Right ventricle myocardium superior (tissue), 1 donor: ENCODE results near the gene NOP9. TPM values are rescaled to one million over a fixed set of nuclear protein-coding genes. Genes with fewer than 3 reads are reported as not detected.
A peak's percentile ranks its signal among the peaks of the same experiment; 100 is the strongest.
"Not testable (repeated sequence)": the region's sequence is repeated elsewhere in the genome, so short reads cannot be mapped to it uniquely, and the experiment has no call there.

ENCODE experiments used
- ATAC-seq: fragments of 200-7000 bp; cut with Tn5 transposase; one replicate; pipeline ENCODE4 v1.9.1; 2020; ENCODE audit warnings: mild to moderate bottlenecking; ENCODE audit not compliant: poor library complexity
- DNase-seq: peaks from one replicate; pipeline ENCODE4 v3.0.0-alpha.2; 2020
- intact Hi-C: fragments of 100-400 bp; cut with DNase I; formaldehyde crosslinking; loops from one replicate; pipeline ENCODE4 v1.11.2; 2022
- total RNA-seq: library from RNA; stranded (reverse); fragmentation: NEBNext Ultra II Directional; extraction: Animal tissue kit (Norgen Biotek cat#: 25700); gene quantifications from one replicate; pipeline ENCODE4 v1.2.1, GENCODE V29; 2021
- donor health status: DM: no; HTN: yes; CAD: no; lungs with severe emphysema.

NOP9 gene
- total RNA-seq, 1 donor from 2014 or later = 23.4 TPM

- intact Hi-C loops = no loop called here
- ATAC-seq (no peak), DNase-seq (no peak)
Observed at GRCh38 chr14:24315243-24315806, 15.7 kb downstream of the NOP9 start.

DNA sequence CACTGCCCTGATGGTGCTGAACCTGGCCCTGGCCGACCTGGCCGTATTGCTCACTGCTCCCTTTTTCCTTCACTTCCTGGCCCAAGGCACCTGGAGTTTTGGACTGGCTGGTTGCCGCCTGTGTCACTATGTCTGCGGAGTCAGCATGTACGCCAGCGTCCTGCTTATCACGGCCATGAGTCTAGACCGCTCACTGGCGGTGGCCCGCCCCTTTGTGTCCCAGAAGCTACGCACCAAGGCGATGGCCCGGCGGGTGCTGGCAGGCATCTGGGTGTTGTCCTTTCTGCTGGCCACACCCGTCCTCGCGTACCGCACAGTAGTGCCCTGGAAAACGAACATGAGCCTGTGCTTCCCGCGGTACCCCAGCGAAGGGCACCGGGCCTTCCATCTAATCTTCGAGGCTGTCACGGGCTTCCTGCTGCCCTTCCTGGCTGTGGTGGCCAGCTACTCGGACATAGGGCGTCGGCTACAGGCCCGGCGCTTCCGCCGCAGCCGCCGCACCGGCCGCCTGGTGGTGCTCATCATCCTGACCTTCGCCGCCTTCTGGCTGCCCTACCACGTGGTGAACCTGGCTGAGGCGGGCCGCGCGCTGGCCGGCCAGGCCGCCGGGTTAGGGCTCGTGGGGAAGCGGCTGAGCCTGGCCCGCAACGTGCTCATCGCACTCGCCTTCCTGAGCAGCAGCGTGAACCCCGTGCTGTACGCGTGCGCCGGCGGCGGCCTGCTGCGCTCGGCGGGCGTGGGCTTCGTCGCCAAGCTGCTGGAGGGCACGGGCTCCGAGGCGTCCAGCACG lies 16.4 kb downstream of the NOP9 start:
- ATAC-seq (peak; percentile 45), DNase-seq (peak; percentile 72)
- intact Hi-C loops = no loop called here

DNA sequence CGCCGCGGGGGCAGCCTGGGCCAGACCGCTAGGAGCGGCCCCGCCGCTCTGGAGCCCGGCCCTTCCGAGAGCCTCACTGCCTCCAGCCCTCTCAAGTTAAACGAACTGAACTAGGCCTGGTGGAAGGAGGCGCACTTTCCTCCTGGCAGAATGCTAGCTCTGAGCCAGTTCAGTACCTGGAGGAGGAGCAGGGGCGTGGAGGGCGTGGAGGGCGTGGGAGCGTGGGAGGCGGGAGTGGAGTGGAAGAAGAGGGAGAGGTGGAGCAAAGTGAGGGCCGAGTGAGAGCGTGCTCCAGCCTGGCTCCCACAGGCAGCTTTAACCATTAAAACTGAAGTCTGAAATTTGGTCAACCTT lies 16.9 kb downstream of the NOP9 start:
- no peak for DNase-seq

DNA sequence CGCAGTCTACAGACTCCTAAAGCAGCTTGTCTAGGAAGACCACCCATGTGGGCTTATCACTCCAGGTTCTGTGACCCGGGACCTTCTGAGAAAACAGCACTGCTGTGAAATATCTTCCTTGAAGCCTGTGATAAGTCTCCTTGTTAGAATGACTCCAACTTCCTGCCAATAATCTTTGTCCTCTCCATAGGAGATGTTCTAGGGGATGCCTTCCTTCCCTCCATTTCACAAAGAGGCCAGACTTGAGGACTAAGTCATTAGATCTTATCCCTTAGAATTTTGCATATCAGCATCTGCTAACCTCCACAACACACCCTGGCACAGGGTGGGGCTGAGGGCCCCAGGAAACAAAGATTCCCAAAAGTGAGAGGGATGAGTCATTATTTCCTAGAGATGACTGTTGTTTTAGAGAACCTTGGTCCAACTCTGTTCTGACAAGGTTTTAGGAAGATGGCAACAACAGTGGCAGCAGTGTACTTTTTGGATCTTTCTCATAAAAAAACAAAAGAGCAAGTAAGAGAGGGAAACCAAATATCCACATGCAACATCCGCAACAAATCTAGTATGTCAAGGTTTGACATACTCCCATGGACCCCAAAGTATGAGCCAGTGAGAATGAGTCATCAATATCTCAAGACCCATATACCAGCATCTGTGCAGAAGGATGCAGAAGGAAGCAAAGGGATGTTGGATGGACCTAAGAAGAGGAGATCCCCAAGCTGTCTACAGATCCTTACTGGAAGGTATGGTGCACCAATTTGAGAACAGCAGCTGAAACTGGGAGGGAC lies 17.7 kb downstream of the NOP9 start:
- ATAC-seq = no peak

More for the DNA sequence above, 16.9 kb downstream of the NOP9 start:
- intact Hi-C loops = no loop called here
- ATAC-seq = no peak

GRCh38 chr14:24321212-24321975 lies 21.7 kb downstream of the NOP9 start:
- intact Hi-C loops = no loop called here
- DNase-seq (no peak), ATAC-seq (no peak)

More for the DNA sequence above, 17.7 kb downstream of the NOP9 start:
- intact Hi-C loops = no loop called here
- no peak for DNase-seq

DNA sequence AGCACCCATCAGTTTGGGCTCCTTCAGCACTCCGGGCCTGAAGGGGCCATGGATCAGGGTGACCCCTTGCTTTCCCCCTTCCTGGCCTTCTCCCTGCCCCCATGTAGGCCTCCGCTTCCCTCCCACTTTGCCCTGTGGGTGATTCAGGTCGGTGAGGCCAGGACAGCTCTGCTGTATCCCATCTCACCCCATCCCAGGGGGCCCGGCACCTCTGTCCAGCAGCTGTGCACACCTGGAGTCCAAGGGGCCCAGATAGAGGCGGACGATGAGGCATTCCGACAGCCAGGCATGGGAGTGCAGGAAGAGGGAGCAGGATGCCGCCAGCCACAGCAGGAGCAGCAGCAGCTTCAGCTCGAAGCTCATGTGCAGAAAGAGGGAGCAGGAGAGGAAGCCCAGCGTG lies 23.0 kb downstream of the NOP9 start:
- intact Hi-C loops = no loop called here
- ATAC-seq (no peak), DNase-seq (no peak)

DNA sequence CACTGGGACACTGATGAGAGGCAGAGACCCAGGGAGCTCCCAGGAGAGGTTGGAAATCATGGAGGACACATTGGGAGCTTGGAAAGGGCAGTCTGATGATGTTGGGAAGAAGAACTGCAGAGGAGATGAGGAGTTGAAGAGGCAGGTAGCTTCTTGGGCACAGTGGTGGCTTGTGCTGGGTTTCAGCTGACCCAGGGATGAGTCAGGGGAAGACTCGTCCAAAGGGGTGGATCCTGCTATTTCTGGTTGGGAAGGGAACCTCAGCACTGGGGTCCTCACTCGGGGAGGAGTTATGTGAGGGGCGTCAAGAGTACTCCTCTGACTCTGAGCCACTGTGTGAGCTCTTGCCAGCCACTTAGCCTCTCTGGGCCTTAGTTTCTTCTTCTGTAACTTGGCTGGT lies 23.7 kb downstream of the NOP9 start:
- DNase-seq (no peak), ATAC-seq (no peak)
- intact Hi-C loops = no loop called here

DNA sequence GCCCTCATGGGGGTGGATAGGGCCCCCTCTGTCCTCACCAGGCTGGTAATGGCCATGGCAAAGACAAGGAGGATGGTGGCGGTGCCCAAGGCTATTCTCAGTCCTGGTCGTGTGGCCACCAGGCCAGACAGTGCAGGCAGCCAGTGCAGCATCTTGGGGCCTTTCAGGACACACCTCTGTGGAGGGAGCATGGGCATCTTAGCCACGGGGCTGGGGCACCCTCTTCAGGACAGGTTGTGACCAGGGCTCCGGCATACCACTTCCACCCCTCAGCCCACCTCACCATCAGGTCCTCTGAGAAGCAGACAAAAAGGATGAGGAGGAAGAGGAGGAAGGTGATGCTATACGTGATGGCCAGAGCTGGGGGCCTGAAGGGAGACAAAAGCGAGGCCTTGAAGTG lies 24.4 kb downstream of the NOP9 start:
- intact Hi-C loops = no loop called here
- DNase-seq (no peak), ATAC-seq (no peak)

DNA sequence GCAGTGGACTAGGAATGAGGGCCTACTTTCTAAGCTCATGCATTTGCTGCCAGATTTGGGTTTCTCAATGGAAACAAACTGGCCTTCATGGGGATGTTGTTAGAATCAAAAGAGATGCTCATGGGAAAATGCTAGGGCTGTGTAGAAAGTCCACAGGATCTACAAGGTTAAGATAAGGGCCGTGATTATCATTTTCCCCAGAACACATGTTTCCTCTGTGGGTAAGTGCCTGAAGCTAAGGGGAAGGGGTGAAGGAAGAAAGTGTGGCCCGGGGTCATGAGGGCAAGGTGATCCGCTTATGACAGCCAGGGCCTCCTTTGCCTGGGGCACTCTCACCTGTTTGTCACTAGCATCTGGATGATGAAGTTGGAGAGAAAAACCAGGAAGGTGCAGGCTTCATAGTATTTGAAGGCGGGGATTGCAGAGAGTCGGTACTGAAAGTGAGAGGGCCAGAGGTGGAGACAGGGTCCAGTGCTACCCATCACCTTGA lies 25.4 kb downstream of the NOP9 start:
- no peak for ATAC-seq
- intact Hi-C loops = no loop called here

GRCh38 chr14:24325963-24326362 lies 26.3 kb downstream of the NOP9 start:
- DNase-seq (no peak), ATAC-seq (no peak)
- intact Hi-C loops = no loop called here

More for the DNA sequence above, 25.4 kb downstream of the NOP9 start:
- DNase-seq = no peak

- ATAC-seq (peak; percentile 12), DNase-seq (no peak)
- intact Hi-C loops = no loop called here
Observed at GRCh38 chr14:24327303-24327702, 27.7 kb downstream of the NOP9 start.

DNA sequence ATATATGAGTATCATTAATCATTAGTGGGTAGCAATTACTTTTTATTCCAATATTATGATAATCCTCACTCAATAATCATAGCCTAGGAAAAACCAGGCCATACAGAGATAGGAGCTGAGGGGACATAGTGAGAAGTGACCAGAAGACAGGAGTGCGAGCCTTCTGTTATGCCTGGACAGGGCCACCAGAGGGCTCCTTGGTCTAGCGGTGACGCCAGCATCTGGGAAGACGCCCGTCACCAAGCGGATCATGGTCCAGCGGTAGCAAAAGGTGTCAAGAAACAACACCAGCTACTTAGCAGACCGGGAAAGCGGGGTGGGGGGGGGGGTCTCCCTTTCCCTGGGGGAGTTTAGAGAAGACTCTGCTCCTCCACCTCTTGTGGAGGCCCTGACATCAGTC lies 28.3 kb downstream of the NOP9 start:
- ATAC-seq, intact Hi-C loops: not testable (repeated sequence)
- peak; percentile 79 for DNase-seq

DNA sequence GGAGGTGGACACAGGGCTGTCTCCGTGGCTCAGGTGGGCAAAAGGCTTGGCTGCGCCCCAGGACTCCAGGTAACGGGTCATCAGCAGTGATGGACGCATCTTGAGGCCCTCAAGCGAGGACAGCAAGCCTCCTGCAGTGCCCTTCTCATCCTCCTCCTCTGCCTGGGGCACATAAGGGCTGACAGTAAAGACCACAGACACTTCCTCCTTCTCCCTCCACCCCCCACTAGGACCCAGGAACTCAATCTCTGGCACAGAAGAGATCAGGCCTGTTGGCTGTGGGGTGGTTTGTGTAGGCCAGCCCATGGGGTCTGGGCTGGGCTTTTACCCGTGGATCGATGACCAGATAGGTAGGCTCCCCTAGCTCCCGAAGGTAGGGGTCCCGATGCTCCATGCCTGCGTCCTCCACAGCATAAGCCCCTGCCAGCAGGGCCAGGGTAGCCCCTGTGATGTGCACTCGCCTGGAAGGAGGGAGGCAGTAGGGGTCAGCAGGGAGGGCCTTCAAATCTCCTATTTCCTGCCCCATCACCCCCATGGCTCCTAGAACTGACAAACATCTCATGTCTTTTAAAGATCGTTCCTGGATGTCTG lies 29.5 kb downstream of the NOP9 start:
- DNase-seq = no peak
- intact Hi-C loops = no loop called here
- no peak for ATAC-seq

- ATAC-seq = peak; percentile 1
- intact Hi-C loops = no loop called here
- peak; percentile 80 for DNase-seq
Observed at GRCh38 chr14:24329736-24330135, 30.1 kb downstream of the NOP9 start.

- intact Hi-C loops = no loop called here
Observed at GRCh38 chr14:24330973-24331674, 31.5 kb downstream of the NOP9 start.

DNA sequence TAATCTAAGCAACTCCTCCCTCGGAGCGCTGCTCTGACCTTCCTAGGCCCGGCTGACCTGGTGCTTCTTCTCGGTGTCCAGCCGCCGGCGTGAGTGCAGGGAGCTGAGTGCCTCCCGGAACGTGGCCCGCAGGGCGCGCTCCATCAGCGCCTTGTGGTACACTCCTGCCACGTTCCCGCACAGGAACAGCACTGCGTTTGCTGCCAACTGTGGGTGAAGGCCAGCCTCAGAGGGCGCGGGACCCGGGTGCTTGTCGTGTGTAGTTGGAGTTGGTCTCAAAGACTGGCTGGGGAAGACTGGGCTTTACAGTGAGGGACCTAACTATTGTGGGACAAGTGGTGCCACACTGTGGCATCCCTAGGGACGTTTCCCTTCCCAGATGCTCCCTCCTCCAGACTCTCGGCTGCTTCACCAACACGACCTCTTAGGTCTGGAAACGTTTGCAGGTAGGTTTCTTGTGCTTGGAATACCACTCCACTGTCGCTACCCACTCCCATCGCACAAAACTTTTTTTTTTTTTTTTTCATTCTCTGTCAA lies 32.1 kb downstream of the NOP9 start:
- intact Hi-C loops = loop anchor here (2.0 kb wide), 1 partner anchor 105 kb away; no protein-coding TSS in a partner anchor
- DNase-seq (no peak), ATAC-seq (no peak)

More at GRCh38 chr14:24330973-24331674, 31.5 kb downstream of the NOP9 start:
- ATAC-seq (no peak), DNase-seq (no peak)

DNA sequence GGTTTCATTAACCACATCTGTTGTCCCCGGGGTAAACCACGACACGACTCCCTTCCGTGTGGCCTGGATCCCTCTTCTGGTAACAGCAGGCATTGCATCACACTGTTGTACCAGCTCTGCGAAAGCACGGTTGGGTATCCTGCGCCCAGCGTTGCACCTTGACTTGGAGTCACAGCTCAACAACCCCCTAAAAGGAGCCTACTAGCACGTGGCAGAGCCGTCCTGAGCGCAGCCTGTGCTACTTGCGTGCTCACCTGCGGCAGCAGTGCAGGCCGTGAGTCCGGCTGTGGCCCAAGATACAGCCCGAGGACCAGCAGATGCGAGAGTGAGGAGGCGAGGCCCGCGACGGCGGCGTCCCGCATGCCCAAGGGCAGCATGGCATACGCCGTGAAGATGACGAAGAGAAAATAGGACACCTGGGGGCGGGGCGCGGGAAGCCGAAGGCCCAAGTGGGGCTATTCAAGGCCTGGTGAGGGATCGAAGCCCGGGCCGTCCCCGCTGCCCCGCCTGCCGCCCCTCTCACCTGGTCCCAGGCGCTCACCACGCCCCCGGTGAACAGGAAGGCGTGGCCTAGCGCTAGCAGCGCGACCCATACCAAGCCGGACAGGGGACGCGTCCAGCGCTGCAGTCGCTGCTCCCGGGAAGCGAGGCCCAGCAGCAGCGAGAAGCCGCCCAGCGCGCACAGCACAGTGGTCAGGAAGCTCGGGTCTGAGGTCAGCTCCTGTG lies 32.8 kb downstream of the NOP9 start:
- ATAC-seq (peak; percentile 75), DNase-seq (peak; percentile 72)
- intact Hi-C loops = loop anchor here (2.0 kb wide), 1 partner anchor 104 kb away; no protein-coding TSS in a partner anchor
